ENCODE measurements around the gene CNIH3. TPM values are rescaled to one million over a fixed set of nuclear protein-coding genes. Genes with fewer than 3 reads are reported as not detected.
"Not testable (repeated sequence)": the region's sequence is repeated elsewhere in the genome, so short reads cannot be mapped to it uniquely, and the experiment has no call there.

CNIH3 gene
- total RNA-seq = 1.3 and 2.0 TPM in 2 replicates

- intact Hi-C loops (cut with micrococcal nuclease) = loop anchor here (1.0 kb wide), 1 partner anchor 8 kb away; no protein-coding TSS in a partner anchor
These were observed at the start of gene CNIH3 for GRCh38 chr1:224615861-224616755. Gene CNIH3, plus strand, starts transcription at chr1:224616317. Its CDS starts 858 bp downstream, at chr1:224617175.

- intact Hi-C loops (cut with micrococcal nuclease) = not testable (repeated sequence)
These were observed 49.6 kb upstream of the CNIH3 start for GRCh38 chr1:224566492-224566891.

GRCh38 chr1:224569276-224569675 is 46.8 kb upstream of the CNIH3 start:
- intact Hi-C loops (cut with micrococcal nuclease) = no loop called here

- intact Hi-C loops (cut with micrococcal nuclease) = not testable (repeated sequence)
These were observed 44.1 kb upstream of the CNIH3 start for GRCh38 chr1:224571975-224572374.

GRCh38 chr1:224579526-224579925 is 36.6 kb upstream of the CNIH3 start:
- intact Hi-C loops (cut with micrococcal nuclease) = no loop called here

- intact Hi-C loops (cut with micrococcal nuclease) = no loop called here
These were observed 36.1 kb upstream of the CNIH3 start for GRCh38 chr1:224580006-224580405.

GRCh38 chr1:224582041-224582440 is 34.1 kb upstream of the CNIH3 start:
- intact Hi-C loops (cut with micrococcal nuclease) = no loop called here

- intact Hi-C loops (cut with micrococcal nuclease) = no loop called here
These were observed 32.3 kb upstream of the CNIH3 start for GRCh38 chr1:224583774-224584173.

GRCh38 chr1:224585051-224585450 is 31.1 kb upstream of the CNIH3 start:
- intact Hi-C loops (cut with micrococcal nuclease) = no loop called here

GRCh38 chr1:224587051-224587450 is 29.1 kb upstream of the CNIH3 start:
- intact Hi-C loops (cut with micrococcal nuclease) = no loop called here

GRCh38 chr1:224588515-224588914 is 27.6 kb upstream of the CNIH3 start:
- intact Hi-C loops (cut with micrococcal nuclease) = no loop called here

- intact Hi-C loops (cut with micrococcal nuclease) = no loop called here
These were observed 27.1 kb upstream of the CNIH3 start for GRCh38 chr1:224589006-224589405.

- intact Hi-C loops (cut with micrococcal nuclease) = no loop called here
These were observed 24.8 kb upstream of the CNIH3 start for GRCh38 chr1:224591326-224591725.

- intact Hi-C loops (cut with micrococcal nuclease) = no loop called here
These were observed 23.2 kb upstream of the CNIH3 start for GRCh38 chr1:224592636-224593582.

GRCh38 chr1:224594360-224594759 is 21.8 kb upstream of the CNIH3 start:
- intact Hi-C loops (cut with micrococcal nuclease) = no loop called here

- intact Hi-C loops (cut with micrococcal nuclease) = no loop called here
These were observed 21.3 kb upstream of the CNIH3 start for GRCh38 chr1:224594851-224595250.

GRCh38 chr1:224605482-224606181 is 10.5 kb upstream of the CNIH3 start:
- intact Hi-C loops (cut with micrococcal nuclease) = no loop called here

GRCh38 chr1:224607188-224608148 is 8.6 kb upstream of the CNIH3 start:
- intact Hi-C loops (cut with micrococcal nuclease) = no loop called here

- intact Hi-C loops (cut with micrococcal nuclease) = no loop called here
These were observed 6.8 kb upstream of the CNIH3 start for GRCh38 chr1:224609333-224609732.

GRCh38 chr1:224612246-224612645 is 3.9 kb upstream of the CNIH3 start:
- intact Hi-C loops (cut with micrococcal nuclease) = no loop called here

All from T-helper 1 cell treated with Interleukin-12 subunit alpha and Interleukin-12 subunit beta and Interleukin-4 antibody, amounts not matched to agents 30 ng/mL and 1 ng/mL, for 36 hours (primary cell).